ENCODE data around the gene PSIP1.

DNA sequence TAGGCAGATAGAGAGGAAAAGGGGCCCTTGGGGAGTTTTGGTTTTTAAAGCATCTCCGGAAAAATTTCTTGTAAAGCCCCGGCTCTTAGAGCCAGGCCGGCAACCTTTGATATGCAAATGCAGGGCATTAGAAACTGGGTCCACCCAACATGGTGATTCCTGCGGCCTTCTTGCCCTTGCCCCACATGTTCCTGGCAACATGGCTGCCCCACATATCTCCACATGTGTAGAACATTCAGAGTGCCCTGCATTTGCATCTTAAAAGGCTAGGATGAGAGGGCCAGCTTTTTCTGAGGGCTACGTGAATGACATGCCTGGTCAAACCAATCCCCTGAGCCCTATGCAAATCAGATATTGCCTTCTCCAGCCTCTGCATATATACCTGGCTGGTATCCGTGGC lies 93.1 kb downstream of the PSIP1 start:
- TF ChIP-seq, protein P1, sequence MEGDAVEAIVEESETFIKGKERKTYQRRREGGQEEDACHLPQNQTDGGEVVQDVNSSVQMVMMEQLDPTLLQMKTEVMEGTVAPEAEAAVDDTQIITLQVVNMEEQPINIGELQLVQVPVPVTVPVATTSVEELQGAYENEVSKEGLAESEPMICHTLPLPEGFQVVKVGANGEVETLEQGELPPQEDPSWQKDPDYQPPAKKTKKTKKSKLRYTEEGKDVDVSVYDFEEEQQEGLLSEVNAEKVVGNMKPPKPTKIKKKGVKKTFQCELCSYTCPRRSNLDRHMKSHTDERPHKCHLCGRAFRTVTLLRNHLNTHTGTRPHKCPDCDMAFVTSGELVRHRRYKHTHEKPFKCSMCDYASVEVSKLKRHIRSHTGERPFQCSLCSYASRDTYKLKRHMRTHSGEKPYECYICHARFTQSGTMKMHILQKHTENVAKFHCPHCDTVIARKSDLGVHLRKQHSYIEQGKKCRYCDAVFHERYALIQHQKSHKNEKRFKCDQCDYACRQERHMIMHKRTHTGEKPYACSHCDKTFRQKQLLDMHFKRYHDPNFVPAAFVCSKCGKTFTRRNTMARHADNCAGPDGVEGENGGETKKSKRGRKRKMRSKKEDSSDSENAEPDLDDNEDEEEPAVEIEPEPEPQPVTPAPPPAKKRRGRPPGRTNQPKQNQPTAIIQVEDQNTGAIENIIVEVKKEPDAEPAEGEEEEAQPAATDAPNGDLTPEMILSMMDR (IDR thresholded peaks at IDR 0.05; ENCODE audit: low read depth, low read length, poor library complexity, severe bottlenecking) = no peak
- TF ChIP-seq EZH2phosphoT487 (IDR thresholded peaks at IDR 0.05; ENCODE audit: borderline replicate concordance, low read length) = no peak
